ENCODE measurements around the gene PI4K2B.

DNA sequence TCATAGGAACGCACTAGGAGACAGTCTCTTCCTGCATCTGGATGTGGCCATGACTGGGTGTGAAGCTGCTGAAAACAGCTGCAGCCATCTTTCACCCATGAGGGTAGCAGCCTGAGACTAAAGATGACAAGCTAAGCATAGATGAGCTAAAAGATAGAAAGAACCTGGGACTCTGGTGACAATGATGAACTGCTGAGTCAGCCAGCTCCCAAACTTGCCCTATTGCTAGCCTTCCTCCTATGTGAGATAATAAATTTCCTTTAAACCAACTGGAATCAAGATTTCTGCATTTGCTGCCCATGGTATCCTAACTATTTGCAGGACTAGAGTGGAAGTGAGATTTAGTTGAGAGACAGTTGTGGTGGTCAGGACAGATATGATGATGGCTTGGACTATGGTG is 21.0 kb upstream of the PI4K2B start:
- TF ChIP-seq, protein P1, sequence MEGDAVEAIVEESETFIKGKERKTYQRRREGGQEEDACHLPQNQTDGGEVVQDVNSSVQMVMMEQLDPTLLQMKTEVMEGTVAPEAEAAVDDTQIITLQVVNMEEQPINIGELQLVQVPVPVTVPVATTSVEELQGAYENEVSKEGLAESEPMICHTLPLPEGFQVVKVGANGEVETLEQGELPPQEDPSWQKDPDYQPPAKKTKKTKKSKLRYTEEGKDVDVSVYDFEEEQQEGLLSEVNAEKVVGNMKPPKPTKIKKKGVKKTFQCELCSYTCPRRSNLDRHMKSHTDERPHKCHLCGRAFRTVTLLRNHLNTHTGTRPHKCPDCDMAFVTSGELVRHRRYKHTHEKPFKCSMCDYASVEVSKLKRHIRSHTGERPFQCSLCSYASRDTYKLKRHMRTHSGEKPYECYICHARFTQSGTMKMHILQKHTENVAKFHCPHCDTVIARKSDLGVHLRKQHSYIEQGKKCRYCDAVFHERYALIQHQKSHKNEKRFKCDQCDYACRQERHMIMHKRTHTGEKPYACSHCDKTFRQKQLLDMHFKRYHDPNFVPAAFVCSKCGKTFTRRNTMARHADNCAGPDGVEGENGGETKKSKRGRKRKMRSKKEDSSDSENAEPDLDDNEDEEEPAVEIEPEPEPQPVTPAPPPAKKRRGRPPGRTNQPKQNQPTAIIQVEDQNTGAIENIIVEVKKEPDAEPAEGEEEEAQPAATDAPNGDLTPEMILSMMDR (IDR thresholded peaks at IDR 0.05; ENCODE audit: low read depth, low read length, poor library complexity, severe bottlenecking), result no peak
- TF ChIP-seq EZH2phosphoT487 (IDR thresholded peaks at IDR 0.05; ENCODE audit: borderline replicate concordance, low read length), result no peak

All from DOHH2 (cell line).